WERI-Rb-1 (cell line): ENCODE results near the gene KRTAP5-8.
"Not testable (repeated sequence)": the region's sequence is repeated elsewhere in the genome, so short reads cannot be mapped to it uniquely, and the experiment has no call there.

Source experiments
- DNase-seq: peaks from one replicate; pipeline ENCODE4 v3.0.0-alpha.2; 2020
- H3K27ac ChIP-seq: fragments of 250-450 bp; sonication (Bioruptor Pico); 2 replicates; pipeline ENCODE4 v1.5.1; 2020; ENCODE audit warnings: mild to moderate bottlenecking, moderate library complexity
- H3K27me3 ChIP-seq: fragments of 250-450 bp; sonication (Bioruptor Pico); 2 replicates; pipeline ENCODE4 v1.5.1; 2021; ENCODE audit warnings: mild to moderate bottlenecking, low read depth, moderate library complexity; ENCODE audit not compliant: insufficient read depth, severe bottlenecking
- H3K36me3 ChIP-seq: fragments of 250-450 bp; sonication (Bioruptor Pico); 2 replicates; pipeline ENCODE4 v1.5.1; 2020; ENCODE audit warnings: mild to moderate bottlenecking, moderate library complexity
- H3K4me3 ChIP-seq: 2 replicates; pipeline ENCODE4 v1.5.1; 2011; ENCODE audit warnings: low read depth, mild to moderate bottlenecking, control low read depth, low read length
- H3K9me3 ChIP-seq: fragments of 250-450 bp; sonication (Bioruptor Pico); 2 replicates; pipeline ENCODE4 v1.5.1; 2021; ENCODE audit warnings: mild to moderate bottlenecking, moderate library complexity; ENCODE audit not compliant: severe bottlenecking
- CTCF ChIP-seq: IDR thresholded peaks from 2 replicates; pipeline ENCODE4 v1.5.1; 2011; ENCODE audit warnings: low read depth, mild to moderate bottlenecking, control low read depth, inconsistent platforms, low read length

The KRTAP5-8 gene

GRCh38 chr11:71568704-71569349 is 31.0 kb downstream of the KRTAP5-8 start:
- H3K27ac ChIP-seq: no peak overlapping the region
- no peak overlapping the region for H3K4me3 ChIP-seq
- H3K36me3 ChIP-seq: no peaks in the 10 kb centered on the region
- TF ChIP-seq CTCF: no peak
- DNase-seq: no peak
- no peaks in the 10 kb centered on the region for H3K27me3 ChIP-seq
- no peaks in the 10 kb centered on the region for H3K9me3 ChIP-seq

GRCh38 chr11:71571101-71571850 is 33.5 kb downstream of the KRTAP5-8 start:
- not testable (repeated sequence) for DNase-seq, H3K4me3 ChIP-seq, H3K27me3 ChIP-seq, H3K36me3 ChIP-seq, H3K27ac ChIP-seq, H3K9me3 ChIP-seq

GRCh38 chr11:71572811-71573210 is 35.0 kb downstream of the KRTAP5-8 start:
- H3K27me3 ChIP-seq: no peaks in the 10 kb centered on the region
- no peak overlapping the region for H3K27ac ChIP-seq
- no peaks in the 10 kb centered on the region for H3K9me3 ChIP-seq
- no peaks in the 10 kb centered on the region for H3K36me3 ChIP-seq
- DNase-seq: peak; percentile 54
- TF ChIP-seq CTCF: no peak
- no peak overlapping the region for H3K4me3 ChIP-seq

GRCh38 chr11:71574418-71574817 is 36.6 kb downstream of the KRTAP5-8 start:
- DNase-seq: no peak
- no peak for TF ChIP-seq CTCF
- Histone ChIP-seq H3K9me3 (no peaks in the 10 kb centered on the region), H3K27me3 (no peaks in the 10 kb centered on the region), H3K36me3 (no peaks in the 10 kb centered on the region), H3K4me3 (no peak overlapping the region), H3K27ac (no peak overlapping the region)

- Histone ChIP-seq H3K9me3 (no peaks in the 10 kb centered on the region), H3K27me3 (no peaks in the 10 kb centered on the region), H3K36me3 (no peaks in the 10 kb centered on the region), H3K27ac (no peak overlapping the region), H3K4me3 (no peak overlapping the region)
- no peak for TF ChIP-seq CTCF
- DNase-seq: no peak
Observed at GRCh38 chr11:71575723-71576424, 38.0 kb downstream of the KRTAP5-8 start.

- H3K27me3 ChIP-seq, H3K27ac ChIP-seq, H3K4me3 ChIP-seq, DNase-seq, H3K36me3 ChIP-seq, H3K9me3 ChIP-seq: not testable (repeated sequence)
Observed at GRCh38 chr11:71576688-71577465, 39.1 kb downstream of the KRTAP5-8 start.
